Loucy (cell line): Measurements from ENCODE around the gene CNTNAP2.

Experiments used
- H2AFZ ChIP-seq: fragments of 200-600 bp; sonication (generic); 2 replicates; pipeline ENCODE4 v1.6.0; 2016; ENCODE audit warnings: antibody characterized with exemption, mild to moderate bottlenecking, low read length, moderate library complexity
- H3F3A ChIP-seq: fragments of 200-600 bp; 2 replicates; pipeline ENCODE4 v1.6.0; 2016; ENCODE audit warnings: antibody characterized with exemption, low read depth, mild to moderate bottlenecking
- H3K27me3 ChIP-seq: fragments of 200-600 bp; sonication (generic); 2 replicates; pipeline ENCODE4 v1.6.1; 2014; ENCODE audit warnings: low read length, mild to moderate bottlenecking; ENCODE audit not compliant: insufficient read depth, poor library complexity, severe bottlenecking
- H3K36me3 ChIP-seq: fragments of 200-600 bp; sonication (generic); 2 replicates; pipeline ENCODE4 v1.6.1; 2016; ENCODE audit warnings: low read length; ENCODE audit not compliant: insufficient read depth
- H3K4me1 ChIP-seq: fragments of 200-600 bp; sonication (generic); 2 replicates; pipeline ENCODE4 v1.5.1; 2014; ENCODE audit warnings: low read length, mild to moderate bottlenecking; ENCODE audit not compliant: insufficient read depth, poor library complexity, severe bottlenecking
- H3K4me2 ChIP-seq: fragments of 200-600 bp; sonication (generic); 2 replicates; pipeline ENCODE4 v1.6.0; 2014; ENCODE audit warnings: antibody characterized with exemption, low read length, low read depth, mild to moderate bottlenecking; ENCODE audit not compliant: poor library complexity, severe bottlenecking
- H3K4me3 ChIP-seq: fragments of 200-600 bp; sonication (generic); 2 replicates; pipeline ENCODE4 v1.5.1; 2014; ENCODE audit warnings: low read length, mild to moderate bottlenecking, mixed read lengths; ENCODE audit not compliant: poor library complexity, severe bottlenecking
- H3K79me2 ChIP-seq: fragments of 200-600 bp; sonication (generic); 2 replicates; pipeline ENCODE4 v1.6.1; 2014; ENCODE audit warnings: low read length; ENCODE audit not compliant: insufficient read depth
- H3K9ac ChIP-seq: fragments of 200-600 bp; sonication (generic); 2 replicates; pipeline ENCODE4 v1.6.0; 2014; ENCODE audit warnings: mild to moderate bottlenecking, low read depth, low read length, moderate library complexity; ENCODE audit not compliant: poor library complexity, severe bottlenecking
- H3K9me2 ChIP-seq: fragments of 200-600 bp; sonication (generic); replicated peaks from 2 replicates; pipeline ENCODE4 v1.6.1; 2016; ENCODE audit warnings: low read depth, low read length, mixed read lengths
- H3K9me3 ChIP-seq: fragments of 200-600 bp; sonication (generic); 2 replicates; pipeline ENCODE4 v1.6.1; 2014; ENCODE audit warnings: mild to moderate bottlenecking, antibody characterized with exemption, low read length, low read depth; ENCODE audit not compliant: insufficient read depth
- H4K20me1 ChIP-seq: fragments of 200-600 bp; sonication (generic); 2 replicates; pipeline ENCODE4 v1.6.0; 2014; ENCODE audit warnings: antibody characterized with exemption, low read length, mild to moderate bottlenecking; ENCODE audit not compliant: insufficient read depth, poor library complexity, severe bottlenecking
- EZH2phosphoT487 ChIP-seq: fragments of 200-600 bp; IDR thresholded peaks from 2 replicates; pipeline ENCODE4 v1.6.1; 2018; ENCODE audit warnings: antibody characterized with exemption, mild to moderate bottlenecking, moderate library complexity, borderline replicate concordance
- TF ChIP-seq, protein P1 (sequence below): fragments of 200-600 bp; sonication (generic); conservative IDR thresholded peaks from 2 replicates; pipeline ENCODE4 v1.5.1; 2014; ENCODE audit warnings: mild to moderate bottlenecking, antibody characterized with exemption, low read length

The CNTNAP2 gene

DNA sequence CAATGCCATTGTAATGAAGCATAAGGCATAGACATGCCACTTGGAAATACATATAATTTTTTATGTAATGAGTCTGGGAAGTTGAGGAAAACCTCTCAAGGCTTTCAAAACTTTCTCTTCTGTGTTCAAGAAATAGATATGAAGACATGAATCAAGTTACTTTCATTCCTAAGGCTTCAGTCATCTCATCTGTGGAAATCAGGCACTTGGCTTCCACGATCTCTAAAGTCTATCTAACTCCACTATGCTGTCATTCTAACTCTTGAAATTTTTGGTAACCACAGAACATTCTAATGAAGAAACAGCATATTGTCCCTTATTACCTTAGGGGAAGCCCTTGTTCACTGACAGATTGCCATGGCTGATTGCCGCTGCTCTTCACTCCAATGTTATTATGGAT is 242.6 kb downstream of the CNTNAP2 start:
- Histone ChIP-seq H4K20me1 (no peaks in the 10 kb centered on the region), H3K36me3 (no peaks in the 10 kb centered on the region), H3K9me2 (no peaks in the 10 kb centered on the region), H3K27me3 (no peaks in the 10 kb centered on the region), H3K79me2 (no peaks in the 10 kb centered on the region), H3K4me2 (no peak overlapping the region), H3F3A (no peaks in the 10 kb centered on the region), H3K9ac (no peak overlapping the region), H3K4me3 (no peak overlapping the region), H2AFZ (no peak overlapping the region), H3K4me1 (no peaks in the 10 kb centered on the region), H3K9me3 (no peaks in the 10 kb centered on the region)
- TF ChIP-seq, protein P1, sequence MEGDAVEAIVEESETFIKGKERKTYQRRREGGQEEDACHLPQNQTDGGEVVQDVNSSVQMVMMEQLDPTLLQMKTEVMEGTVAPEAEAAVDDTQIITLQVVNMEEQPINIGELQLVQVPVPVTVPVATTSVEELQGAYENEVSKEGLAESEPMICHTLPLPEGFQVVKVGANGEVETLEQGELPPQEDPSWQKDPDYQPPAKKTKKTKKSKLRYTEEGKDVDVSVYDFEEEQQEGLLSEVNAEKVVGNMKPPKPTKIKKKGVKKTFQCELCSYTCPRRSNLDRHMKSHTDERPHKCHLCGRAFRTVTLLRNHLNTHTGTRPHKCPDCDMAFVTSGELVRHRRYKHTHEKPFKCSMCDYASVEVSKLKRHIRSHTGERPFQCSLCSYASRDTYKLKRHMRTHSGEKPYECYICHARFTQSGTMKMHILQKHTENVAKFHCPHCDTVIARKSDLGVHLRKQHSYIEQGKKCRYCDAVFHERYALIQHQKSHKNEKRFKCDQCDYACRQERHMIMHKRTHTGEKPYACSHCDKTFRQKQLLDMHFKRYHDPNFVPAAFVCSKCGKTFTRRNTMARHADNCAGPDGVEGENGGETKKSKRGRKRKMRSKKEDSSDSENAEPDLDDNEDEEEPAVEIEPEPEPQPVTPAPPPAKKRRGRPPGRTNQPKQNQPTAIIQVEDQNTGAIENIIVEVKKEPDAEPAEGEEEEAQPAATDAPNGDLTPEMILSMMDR, result no peak
- TF ChIP-seq EZH2phosphoT487, result no peak

DNA sequence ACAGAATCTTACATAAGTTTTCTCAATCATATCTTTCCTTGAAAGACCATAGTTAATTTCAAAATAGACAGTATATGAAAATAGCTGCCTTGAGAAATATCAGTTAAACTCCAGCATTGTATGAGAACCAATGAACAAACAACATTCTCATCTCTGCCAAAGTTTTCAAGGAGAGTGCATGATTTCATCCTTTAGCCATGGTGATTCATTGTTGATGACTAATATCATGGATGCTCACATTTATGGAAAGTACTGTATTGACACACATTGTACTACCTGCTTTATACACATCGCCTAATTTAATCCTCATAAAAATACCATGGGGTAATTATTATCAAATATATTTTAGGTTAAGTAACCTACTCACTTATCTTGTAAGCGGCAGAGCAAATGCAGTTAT is 250.3 kb downstream of the CNTNAP2 start:
- no peak overlapping the region for H3K4me2 ChIP-seq
- H3F3A ChIP-seq, result no peaks in the 10 kb centered on the region
- no peaks in the 10 kb centered on the region for H3K27me3 ChIP-seq
- H3K79me2 ChIP-seq, result no peaks in the 10 kb centered on the region
- H3K9ac ChIP-seq, result no peak overlapping the region
- no peaks in the 10 kb centered on the region for H3K36me3 ChIP-seq
- H2AFZ ChIP-seq, result no peak overlapping the region
- H3K9me2 ChIP-seq, result no peaks in the 10 kb centered on the region
- H3K4me3 ChIP-seq, result no peak overlapping the region
- H3K4me1 ChIP-seq, result no peaks in the 10 kb centered on the region
- H4K20me1 ChIP-seq, result no peaks in the 10 kb centered on the region
- H3K9me3 ChIP-seq, result no peaks in the 10 kb centered on the region
- TF ChIP-seq, protein P1, result no peak
- no peak for TF ChIP-seq EZH2phosphoT487

DNA sequence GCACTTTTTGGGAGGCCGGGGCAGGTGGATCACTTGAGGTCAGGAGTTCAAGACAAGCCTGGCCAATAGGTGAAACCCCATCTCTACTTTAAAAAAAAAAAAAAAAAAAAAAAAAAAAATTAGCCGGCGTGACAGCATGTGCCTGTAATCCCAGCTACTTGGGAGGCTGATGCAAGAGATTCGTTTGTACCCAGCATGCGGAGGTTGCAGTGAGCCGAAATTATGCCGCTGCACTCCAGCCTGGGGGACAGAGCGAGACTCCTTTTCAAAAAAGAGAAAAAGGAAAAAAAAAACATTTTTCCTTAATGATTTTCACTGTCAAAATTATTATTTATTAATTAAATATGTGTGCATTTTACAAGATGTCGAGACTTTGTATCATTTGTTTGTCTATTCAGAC is 253.6 kb downstream of the CNTNAP2 start:
- H4K20me1 ChIP-seq, result no peaks in the 10 kb centered on the region
- H3K4me1 ChIP-seq, result no peaks in the 10 kb centered on the region
- H3K9ac ChIP-seq, result no peak overlapping the region
- no peaks in the 10 kb centered on the region for H3K36me3 ChIP-seq
- no peaks in the 10 kb centered on the region for H3K9me3 ChIP-seq
- H3F3A ChIP-seq, result no peaks in the 10 kb centered on the region
- H3K79me2 ChIP-seq, result no peaks in the 10 kb centered on the region
- H3K27me3 ChIP-seq, result no peaks in the 10 kb centered on the region
- H3K9me2 ChIP-seq, result no peaks in the 10 kb centered on the region
- no peak overlapping the region for H3K4me2 ChIP-seq
- H2AFZ ChIP-seq, result no peak overlapping the region
- no peak overlapping the region for H3K4me3 ChIP-seq
- TF ChIP-seq, protein P1, result no peak
- TF ChIP-seq EZH2phosphoT487, result no peak
